ENCODE results near the gene CCDC169. TPM values are rescaled to one million over a fixed set of nuclear protein-coding genes. Genes with fewer than 3 reads are reported as not detected.

Gene CCDC169
- total RNA-seq, 1 experiment from 2014 or later, result 8.5 TPM

- H3K4me1 ChIP-seq, result no peaks in the 10 kb centered on the region
- no peak overlapping the region for H3K4me3 ChIP-seq
- H3K27ac ChIP-seq, result no peak overlapping the region
- peak in 1 of 2 experiments; percentile 31 for DNase-seq
- H3K27me3 ChIP-seq, result no peaks in the 10 kb centered on the region
- peaks cover 5% of the 10 kb centered on the region; the same call in 1 of the 2 replicates for H3K36me3 ChIP-seq
- peaks cover 21% of the 10 kb centered on the region for H3K9me3 ChIP-seq (replicated peaks)
Measured at GRCh38 chr13:36288794-36289391, 8.7 kb downstream of the CCDC169 start.

GRCh38 chr13:36286006-36286405 is 11.6 kb downstream of the CCDC169 start:
- Histone ChIP-seq H3K27me3 (no peaks in the 10 kb centered on the region), H3K36me3 (no peaks in the 10 kb centered on the region; the same call in 1 of the 2 replicates), H3K4me3 (no peak overlapping the region), H3K9me3 (replicated peaks) (peaks cover 21% of the 10 kb centered on the region), H3K4me1 (no peaks in the 10 kb centered on the region), H3K27ac (no peak overlapping the region)
- no peak for DNase-seq

DNA sequence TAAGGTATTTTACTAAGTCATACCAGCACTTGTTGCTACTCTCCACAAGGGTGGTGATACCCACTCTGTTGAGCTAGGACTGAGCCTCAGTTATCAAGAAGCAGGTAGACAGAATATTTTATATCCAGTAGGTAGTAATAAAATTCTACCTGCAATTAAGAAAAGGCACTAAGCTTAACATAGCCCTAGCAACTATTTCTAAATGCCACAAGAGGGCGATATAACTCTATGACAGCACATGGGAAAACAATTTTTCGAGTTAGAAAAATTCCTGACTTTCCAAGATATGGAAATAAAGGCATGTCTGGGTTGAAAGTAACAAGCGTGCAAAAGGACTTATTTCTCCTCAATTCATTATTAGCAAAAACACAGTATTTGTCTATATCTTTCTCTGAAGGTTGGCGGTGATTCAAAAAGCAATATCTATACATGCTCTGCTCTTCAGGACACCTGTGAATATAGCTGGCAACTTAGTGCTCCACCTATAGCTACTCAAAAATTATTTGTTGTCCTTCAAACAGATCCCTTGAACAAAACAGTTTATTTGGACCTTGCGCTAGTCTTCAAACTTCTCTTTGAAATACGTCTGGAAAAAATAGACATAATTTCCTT is 14.7 kb downstream of the CCDC169 start:
- Histone ChIP-seq H3K9me3 (replicated peaks) (peaks cover 3% of the 10 kb centered on the region; the same call in 1 of the 2 replicates), H3K4me1 (no peaks in the 10 kb centered on the region), H3K4me3 (no peak overlapping the region), H3K27ac (no peak overlapping the region), H3K27me3 (no peaks in the 10 kb centered on the region), H3K36me3 (no peaks in the 10 kb centered on the region; the same call in 1 of the 2 replicates)
- peak in 1 of 2 experiments; percentile 69 for DNase-seq

DNA sequence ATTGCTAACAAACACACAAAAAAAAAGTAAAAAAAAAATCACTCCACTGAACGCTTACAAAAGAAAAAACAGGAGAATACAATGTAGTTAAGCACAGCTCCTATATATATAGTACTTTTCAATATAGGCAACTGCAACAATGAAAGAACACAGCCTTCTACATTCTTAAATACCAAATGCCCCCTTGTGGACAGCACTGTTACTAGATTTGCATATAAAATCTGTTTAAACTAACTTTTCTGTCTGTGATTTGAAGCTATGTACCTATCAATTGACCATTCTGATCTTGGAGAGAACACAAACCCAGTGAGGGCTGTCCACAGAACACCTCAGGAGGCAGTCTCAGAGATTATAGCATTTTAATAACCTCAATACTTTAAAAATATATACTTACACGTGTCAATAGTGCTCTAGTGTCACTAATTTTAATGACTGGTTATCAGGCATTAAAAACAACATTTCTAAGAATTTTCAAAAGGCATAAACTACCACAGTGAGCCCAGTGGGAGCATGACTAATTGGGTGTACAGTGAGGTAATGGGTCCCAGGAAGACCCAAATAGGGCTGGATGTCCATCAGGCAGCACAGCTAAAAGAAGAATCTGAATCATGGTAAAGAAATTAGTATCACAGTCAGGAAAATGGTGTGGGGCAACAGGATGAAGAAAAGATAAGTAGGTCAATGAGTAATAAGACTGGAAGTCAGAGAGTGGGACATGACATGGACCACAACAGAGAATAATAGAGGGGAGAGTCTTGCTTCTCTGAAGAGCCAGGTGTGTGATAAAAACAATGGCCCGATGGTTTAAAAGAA is 22.2 kb downstream of the CCDC169 start:
- Histone ChIP-seq H3K27me3 (no peaks in the 10 kb centered on the region), H3K4me1 (peaks cover 8% of the 10 kb centered on the region; the same call in 1 of the 2 replicates), H3K4me3 (no peak overlapping the region), H3K9me3 (replicated peaks) (no peaks in the 10 kb centered on the region), H3K36me3 (no peaks in the 10 kb centered on the region), H3K27ac (peak overlapping the region; percentile 28; the same call in 1 of the 2 replicates)
- peak; percentile 57 to 81 for DNase-seq

- no peak for DNase-seq
- H3K4me1 ChIP-seq, result peaks cover 8% of the 10 kb centered on the region; the same call in 1 of the 2 replicates
- H3K36me3 ChIP-seq, result no peaks in the 10 kb centered on the region
- no peak overlapping the region for H3K27ac ChIP-seq
- no peak overlapping the region for H3K4me3 ChIP-seq
- no peaks in the 10 kb centered on the region for H3K27me3 ChIP-seq
- H3K9me3 ChIP-seq (replicated peaks), result no peaks in the 10 kb centered on the region
Measured at GRCh38 chr13:36273431-36273830, 24.2 kb downstream of the CCDC169 start.

DNA sequence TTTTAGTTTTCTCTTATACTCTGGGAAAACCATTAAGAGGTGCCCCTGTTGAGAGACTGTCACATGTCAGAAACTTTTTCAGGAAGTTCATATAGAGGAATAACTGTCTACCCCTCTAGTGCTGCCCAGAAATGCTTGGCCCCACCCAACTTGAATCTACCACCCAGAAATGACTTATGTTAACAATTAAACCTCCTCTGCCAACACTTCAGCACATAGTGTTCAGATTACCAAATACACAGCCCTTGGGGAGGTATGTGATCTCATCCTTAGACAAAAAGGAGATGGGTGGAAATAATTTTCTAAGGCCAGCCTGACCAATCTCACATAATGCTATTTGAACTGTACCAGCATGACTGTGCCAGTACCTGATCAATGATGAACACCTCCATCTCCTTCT is 35.6 kb downstream of the CCDC169 start:
- no peak for DNase-seq

DNA sequence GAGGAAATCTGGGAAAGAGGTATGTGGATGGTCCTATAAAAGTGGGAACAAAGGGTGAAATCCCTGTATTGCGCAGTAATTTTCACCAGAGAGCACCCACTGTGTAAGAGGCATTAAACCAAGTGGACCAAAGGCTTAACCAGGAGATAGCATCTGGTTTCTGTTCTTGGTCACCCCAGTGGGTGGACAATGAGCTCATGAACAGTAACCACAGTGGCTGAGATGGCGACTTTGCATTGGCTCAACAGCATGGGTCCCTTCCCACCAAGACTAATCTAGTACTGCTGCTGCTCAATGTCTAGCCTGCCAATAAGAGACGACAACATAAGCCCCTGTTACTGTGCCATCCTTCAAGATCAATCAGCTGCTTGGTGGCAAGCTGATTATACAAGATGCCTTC is 36.6 kb downstream of the CCDC169 start:
- peak in 1 of 2 experiments; percentile 15 for DNase-seq
- H3K4me3 ChIP-seq, result no peak overlapping the region
- no peaks in the 10 kb centered on the region for H3K36me3 ChIP-seq
- H3K27ac ChIP-seq, result no peak overlapping the region
- H3K4me1 ChIP-seq, result no peaks in the 10 kb centered on the region
- no peaks in the 10 kb centered on the region for H3K9me3 ChIP-seq (replicated peaks)
- H3K27me3 ChIP-seq, result no peaks in the 10 kb centered on the region

More for the DNA sequence above, 35.6 kb downstream of the CCDC169 start:
- no peaks in the 10 kb centered on the region for H3K36me3 ChIP-seq
- no peaks in the 10 kb centered on the region for H3K9me3 ChIP-seq (replicated peaks)
- no peak overlapping the region for H3K4me3 ChIP-seq
- no peaks in the 10 kb centered on the region for H3K4me1 ChIP-seq
- H3K27me3 ChIP-seq, result no peaks in the 10 kb centered on the region
- no peak overlapping the region for H3K27ac ChIP-seq

- Histone ChIP-seq H3K36me3 (no peaks in the 10 kb centered on the region), H3K4me1 (no peaks in the 10 kb centered on the region), H3K27me3 (no peaks in the 10 kb centered on the region), H3K27ac (no peak overlapping the region), H3K9me3 (replicated peaks) (no peaks in the 10 kb centered on the region), H3K4me3 (no peak overlapping the region)
- DNase-seq, result peak in 1 of 2 experiments; percentile 15
Measured at GRCh38 chr13:36259361-36260137, 38.1 kb downstream of the CCDC169 start.

DNA sequence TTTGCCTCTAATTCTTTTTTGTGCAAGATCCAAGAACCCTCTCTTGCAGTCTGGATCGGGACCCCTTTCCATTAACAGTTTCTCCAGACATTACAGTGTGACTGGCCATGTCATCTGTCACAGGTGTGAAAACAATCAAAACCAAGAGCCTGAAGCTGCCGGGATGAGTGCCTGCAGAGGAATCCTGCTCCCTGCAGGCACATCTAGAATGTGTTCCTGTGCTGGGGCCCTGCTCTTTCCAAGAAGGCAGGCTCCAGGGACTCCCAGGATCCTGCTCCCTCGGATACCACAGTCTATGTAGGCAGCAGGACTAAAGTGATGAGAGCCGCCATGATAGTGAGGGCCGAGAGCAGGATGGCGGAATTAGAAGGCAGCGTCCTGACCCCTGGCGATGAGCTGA is 38.8 kb downstream of the CCDC169 start:
- H3K27me3 ChIP-seq, result no peaks in the 10 kb centered on the region
- DNase-seq, result no peak
- no peaks in the 10 kb centered on the region for H3K4me1 ChIP-seq
- no peaks in the 10 kb centered on the region for H3K36me3 ChIP-seq
- no peak overlapping the region for H3K4me3 ChIP-seq
- H3K9me3 ChIP-seq (replicated peaks), result no peaks in the 10 kb centered on the region
- H3K27ac ChIP-seq, result no peak overlapping the region

- no peaks in the 10 kb centered on the region for H3K9me3 ChIP-seq (replicated peaks)
- H3K27ac ChIP-seq, result no peak overlapping the region
- no peaks in the 10 kb centered on the region for H3K4me1 ChIP-seq
- no peaks in the 10 kb centered on the region for H3K36me3 ChIP-seq
- no peak overlapping the region for H3K4me3 ChIP-seq
- H3K27me3 ChIP-seq, result no peaks in the 10 kb centered on the region
- no peak for DNase-seq
Measured at GRCh38 chr13:36251526-36251925, 46.1 kb downstream of the CCDC169 start.

- Histone ChIP-seq H3K27me3 (no peaks in the 10 kb centered on the region), H3K9me3 (replicated peaks) (no peaks in the 10 kb centered on the region), H3K4me1 (no peaks in the 10 kb centered on the region), H3K4me3 (no peak overlapping the region), H3K27ac (no peak overlapping the region), H3K36me3 (no peaks in the 10 kb centered on the region)
- no peak for DNase-seq
Measured at GRCh38 chr13:36251017-36251416, 46.6 kb downstream of the CCDC169 start.

DNA sequence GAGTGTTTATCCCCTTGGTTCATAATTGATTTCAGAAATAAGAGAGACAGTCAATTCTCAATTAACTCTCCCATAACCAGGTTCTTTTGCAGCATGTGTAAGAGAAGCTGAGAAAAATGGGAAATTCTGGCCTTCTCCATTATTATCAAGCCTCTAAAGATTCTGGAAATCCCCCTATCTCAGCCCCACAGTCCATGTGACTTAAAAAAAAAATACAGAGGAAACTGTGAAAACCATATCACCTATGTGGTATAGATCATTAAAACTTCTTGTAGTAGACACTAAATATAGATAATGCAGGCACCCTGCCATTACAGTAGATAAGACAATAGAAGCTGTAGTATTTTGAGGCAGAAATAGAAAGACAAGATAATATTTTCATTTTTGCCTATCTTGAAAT is 48.9 kb downstream of the CCDC169 start:
- Histone ChIP-seq H3K36me3 (no peaks in the 10 kb centered on the region), H3K9me3 (replicated peaks) (no peaks in the 10 kb centered on the region), H3K4me3 (no peak overlapping the region), H3K4me1 (peaks cover 8% of the 10 kb centered on the region), H3K27me3 (no peaks in the 10 kb centered on the region), H3K27ac (no peak overlapping the region)
- DNase-seq, result no peak

- Histone ChIP-seq H3K9me3 (replicated peaks) (no peaks in the 10 kb centered on the region), H3K27me3 (no peaks in the 10 kb centered on the region), H3K4me1 (peaks cover 8% of the 10 kb centered on the region), H3K36me3 (no peaks in the 10 kb centered on the region), H3K4me3 (no peak overlapping the region), H3K27ac (no peak overlapping the region)
- no peak for DNase-seq
Measured at GRCh38 chr13:36244990-36245389, 52.6 kb downstream of the CCDC169 start.

DNA sequence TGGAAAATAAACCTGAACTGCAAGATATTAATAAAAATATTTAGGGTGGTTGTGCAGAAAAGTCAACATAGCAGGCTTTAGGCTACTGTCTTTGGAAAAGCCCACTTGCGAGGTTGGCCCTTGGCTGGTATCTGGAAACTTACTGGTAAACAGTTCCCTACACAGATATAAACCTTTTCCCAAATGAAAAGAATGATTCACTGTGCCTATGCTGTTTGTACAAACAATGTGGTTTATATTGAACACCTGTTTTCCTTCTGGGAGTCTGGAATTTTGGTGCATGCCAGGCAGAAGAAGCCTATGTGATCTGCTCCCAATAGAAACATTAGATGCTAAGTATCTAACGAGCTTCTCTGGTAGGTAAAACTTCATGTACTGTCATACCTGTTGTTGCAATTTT is 53.5 kb downstream of the CCDC169 start:
- Histone ChIP-seq H3K27ac (no peak overlapping the region), H3K4me3 (no peak overlapping the region), H3K9me3 (replicated peaks) (no peaks in the 10 kb centered on the region), H3K36me3 (no peaks in the 10 kb centered on the region), H3K4me1 (peaks cover 8% of the 10 kb centered on the region), H3K27me3 (no peaks in the 10 kb centered on the region)
- DNase-seq, result peak in 1 of 2 experiments; percentile 53
